H9 (cell line): ENCODE results near the gene ISG20. TPM values are rescaled to one million over a fixed set of nuclear protein-coding genes. Genes with fewer than 3 reads are reported as not detected.

ENCODE experiments used
- DNase-seq: peaks from one replicate; pipeline ENCODE4 v3.0.0-alpha.2; 2017
- H2AFZ ChIP-seq: one replicate; pipeline ENCODE4 v1.6.1; 2013; ENCODE audit warnings: mild to moderate bottlenecking, low read length, control low read depth, moderate library complexity
- H2AK5ac ChIP-seq: 2 replicates; pipeline ENCODE4 v1.6.1; 2013; ENCODE audit warnings: low read length, control low read depth, mixed read lengths; ENCODE audit not compliant: insufficient read length
- H2BK120ac ChIP-seq: one replicate; pipeline ENCODE4 v1.6.1; 2013; ENCODE audit warnings: low read depth, mild to moderate bottlenecking, low read length, control low read depth, inconsistent platforms; ENCODE audit not compliant: poor library complexity, severe bottlenecking
- H2BK12ac ChIP-seq: 2 replicates; pipeline ENCODE4 v1.6.1; 2013; ENCODE audit warnings: low read length, control low read depth, mixed read lengths, low read depth; ENCODE audit not compliant: insufficient read length
- H2BK15ac ChIP-seq: 2 replicates; pipeline ENCODE4 v1.6.1; 2013; ENCODE audit warnings: low read depth, low read length, control low read depth
- H2BK20ac ChIP-seq: one replicate; pipeline ENCODE4 v1.6.1; 2013; ENCODE audit warnings: low read depth, mild to moderate bottlenecking, low read length, control low read depth, inconsistent platforms; ENCODE audit not compliant: poor library complexity, severe bottlenecking
- H2BK5ac ChIP-seq: 2 replicates; pipeline ENCODE4 v1.6.1; 2013; ENCODE audit warnings: low read length, control low read depth, mixed read lengths; ENCODE audit not compliant: insufficient read length
- H3K14ac ChIP-seq: 2 replicates; pipeline ENCODE4 v1.6.1; 2013; ENCODE audit warnings: low read length, control low read depth; ENCODE audit not compliant: insufficient read depth
- H3K18ac ChIP-seq: 2 replicates; pipeline ENCODE4 v1.6.1; 2013; ENCODE audit warnings: low read depth, mild to moderate bottlenecking, mixed read lengths, low read length, control low read depth; ENCODE audit not compliant: insufficient read length
- H3K23ac ChIP-seq: 2 replicates; pipeline ENCODE4 v1.6.1; 2013; ENCODE audit warnings: low read length, control low read depth, mixed read lengths, low read depth; ENCODE audit not compliant: insufficient read length
- H3K23me2 ChIP-seq: 2 replicates; pipeline ENCODE4 v1.6.1; 2013; ENCODE audit warnings: low read depth, mild to moderate bottlenecking, mixed read lengths, low read length, control low read depth; ENCODE audit not compliant: insufficient read length, poor library complexity, severe bottlenecking
- H3K27ac ChIP-seq: 2 replicates; pipeline ENCODE4 v1.5.1; 2013; ENCODE audit warnings: low read length, control low read depth, mixed read lengths, low read depth; ENCODE audit not compliant: insufficient read length
- H3K27me3 ChIP-seq: 2 replicates; pipeline ENCODE4 v1.6.1; 2013; ENCODE audit warnings: low read length, control low read depth, inconsistent platforms; ENCODE audit not compliant: insufficient read depth
- H3K4ac ChIP-seq: 2 replicates; pipeline ENCODE4 v1.6.1; 2013; ENCODE audit warnings: low read depth, mild to moderate bottlenecking, control low read depth, inconsistent platforms, low read length, moderate library complexity
- H3K4me1 ChIP-seq: 2 replicates; pipeline ENCODE4 v1.6.1; 2013; ENCODE audit warnings: low read length, control low read depth, inconsistent platforms; ENCODE audit not compliant: insufficient read depth
- H3K4me2 ChIP-seq: 2 replicates; pipeline ENCODE4 v1.6.1; 2013; ENCODE audit warnings: low read length, control low read depth, mixed read lengths; ENCODE audit not compliant: insufficient read length, insufficient read depth
- H3K56ac ChIP-seq: 2 replicates; pipeline ENCODE4 v1.6.1; 2013; ENCODE audit warnings: low read depth, mild to moderate bottlenecking, mixed read lengths, low read length, control low read depth; ENCODE audit not compliant: insufficient read length
- H3K79me1 ChIP-seq: 2 replicates; pipeline ENCODE4 v1.6.1; 2013; ENCODE audit warnings: low read depth, mild to moderate bottlenecking, moderate library complexity, low read length, control low read depth, inconsistent platforms; ENCODE audit not compliant: insufficient read depth, poor library complexity, severe bottlenecking
- H3K79me2 ChIP-seq: 2 replicates; pipeline ENCODE4 v1.6.1; 2013; ENCODE audit warnings: low read length, control low read depth, inconsistent platforms; ENCODE audit not compliant: insufficient read depth
- H3K9ac ChIP-seq: 2 replicates; pipeline ENCODE4 v1.6.1; 2013; ENCODE audit warnings: low read length, control low read depth, mixed read lengths; ENCODE audit not compliant: insufficient read length; ENCODE audit errors: extremely low read depth
- H3K9me3 ChIP-seq: one replicate; pipeline ENCODE4 v1.6.1; 2013; ENCODE audit warnings: low read depth, low read length, inconsistent platforms; ENCODE audit not compliant: control insufficient read depth
- H3T11ph ChIP-seq: one replicate; pipeline ENCODE4 v1.6.1; 2013; ENCODE audit warnings: mild to moderate bottlenecking, low read length, control low read depth, inconsistent platforms
- H4K20me1 ChIP-seq: one replicate; pipeline ENCODE4 v1.6.1; 2013; ENCODE audit not compliant: control insufficient read depth, insufficient read length, insufficient read depth
- H4K5ac ChIP-seq: 2 replicates; pipeline ENCODE4 v1.6.1; 2013; ENCODE audit warnings: low read depth, mild to moderate bottlenecking, mixed read lengths, low read length, control low read depth; ENCODE audit not compliant: insufficient read length
- H4K8ac ChIP-seq: replicated peaks from 2 replicates; pipeline ENCODE4 v1.6.1; 2013; ENCODE audit warnings: low read length, control low read depth, mixed read lengths, low read depth; ENCODE audit not compliant: insufficient read length
- H4K91ac ChIP-seq: 2 replicates; pipeline ENCODE4 v1.6.1; 2013; ENCODE audit warnings: low read depth, mild to moderate bottlenecking, moderate library complexity, mixed read lengths, low read length, control low read depth; ENCODE audit not compliant: insufficient read length
- H3K27ac Mint-ChIP-seq, 3 experiments: 2 replicates in 2 of 3; 3 replicates in 1 of 3; pipeline ENCODE4 v1.8.0; 2020 to 2021; ENCODE audit warnings: mixed read lengths in 3 of 3, mild to moderate bottlenecking in 1 of 3, moderate library complexity in 1 of 3
- H3K27me3 Mint-ChIP-seq: 2 replicates; pipeline ENCODE4 v1.8.0; 2021; ENCODE audit warnings: low read depth, mild to moderate bottlenecking, moderate library complexity, mixed read lengths
- H3K36me3 Mint-ChIP-seq, 3 experiments: 2 replicates in 2 of 3; 3 replicates in 1 of 3; pipeline ENCODE4 v1.8.0; 2020 to 2021; ENCODE audit warnings: low read depth in 3 of 3, mixed read lengths in 3 of 3; ENCODE audit not compliant: insufficient read depth in 1 of 3
- H3K4me1 Mint-ChIP-seq, 2 experiments: 2 replicates each; pipeline ENCODE4 v1.8.0; 2020; ENCODE audit warnings: mixed read lengths in 2 of 2
- H3K4me3 Mint-ChIP-seq, 2 experiments: 2 replicates in 1 of 2; 3 replicates in 1 of 2; pipeline ENCODE4 v1.8.0; 2020 to 2021; ENCODE audit warnings: mild to moderate bottlenecking in 2 of 2, mixed read lengths in 2 of 2, moderate library complexity in 1 of 2
- H3K9me3 Mint-ChIP-seq, 2 experiments: 2 replicates in 1 of 2; 3 replicates in 1 of 2; pipeline ENCODE4 v1.8.0; 2020; ENCODE audit warnings: mild to moderate bottlenecking in 2 of 2, mixed read lengths in 2 of 2, moderate library complexity in 1 of 2
- CTCF ChIP-seq: fragments of 200-600 bp; sonication (generic); conservative IDR thresholded peaks from 3 replicates; pipeline ENCODE4 v1.8.0; 2021; ENCODE audit warnings: antibody characterized with exemption, mild to moderate bottlenecking
- WGBS: extraction: QIAGEN DNeasy Blood & Tissue Kit; methylation state at CpG from one replicate; pipeline ENCODE4 v1.1.7; 2013; ENCODE audit warnings: missing lambda C conversion rate, low lambda C conversion rate, mixed read lengths; ENCODE audit not compliant: insufficient read length; ENCODE audit errors: extremely low coverage; 5-methylcytosine and 5-hydroxymethylcytosine counted together
- total RNA-seq: library from RNA; stranded (reverse); gene quantifications from 2 replicates; pipeline ENCODE4 v1.2.1, GENCODE V29; 2021

Gene ISG20
- total RNA-seq, 1 experiment from 2014 or later, result 7.4 TPM

GRCh38 chr15:88624971-88625490 lies 13.8 kb upstream of the ISG20 start:
- Histone ChIP-seq H2BK5ac (no peak overlapping the region), H3K4me1 (peaks cover 11% of the 10 kb centered on the region; the same call in 1 of the 2 replicates), H3K18ac (no peak overlapping the region), H4K5ac (no peak overlapping the region), H3K79me1 (peaks cover 8% of the 10 kb centered on the region), H2BK12ac (no peak overlapping the region), H4K8ac (no peak overlapping the region), H3K27me3 (no peaks in the 10 kb centered on the region), H2AK5ac (no peak overlapping the region), H3T11ph (no peak overlapping the region), H3K56ac (no peak overlapping the region), H2BK120ac (no peak overlapping the region), H3K14ac (no peak overlapping the region), H2AFZ (no peak overlapping the region), H3K9me3 (no peaks in the 10 kb centered on the region), H3K4me2 (no peak overlapping the region), H4K91ac (no peak overlapping the region), H2BK20ac (no peak overlapping the region), H3K4ac (no peak overlapping the region), H4K20me1 (peaks cover 10% of the 10 kb centered on the region), H2BK15ac (no peak overlapping the region), H3K23me2 (peaks cover 13% of the 10 kb centered on the region), H3K27ac (no peak overlapping the region), H3K23ac (no peak overlapping the region), H3K79me2 (peaks cover 60% of the 10 kb centered on the region), H3K9ac (no peak overlapping the region)
- Mint-ChIP-seq H3K27me3 (no peaks in the 10 kb centered on the region; the same call in 1 of the 2 replicates), H3K4me3 (no peak overlapping the region; a peak in 1 of 5 replicates), H3K27ac (peak overlapping the region in 1 of 3 experiments; percentile 71; a peak in 2 of 7 replicates), H3K36me3 (peaks cover 25 to 78% (median 74%) of the 10 kb centered on the region in 3 experiments; a peak in 6 of 7 replicates), H3K4me1 (peaks cover 43 to 52% of the 10 kb centered on the region in 2 experiments), H3K9me3 (no peaks in the 10 kb centered on the region)
- no CpG with 5 or more reads among the region's 9 CpGs for WGBS
- no peak for DNase-seq
- TF ChIP-seq CTCF, result no peak
